Activated CD4-positive, alpha-beta T cell treated with anti-CD3 and anti-CD28 coated beads for 36 hours (primary cell): ENCODE measurements around the gene NUPR1. TPM values are rescaled to one million over a fixed set of nuclear protein-coding genes. Genes with fewer than 3 reads are reported as not detected.
"Not testable (repeated sequence)": the region's sequence is repeated elsewhere in the genome, so short reads cannot be mapped to it uniquely, and the experiment has no call there.

Source experiments
- ATAC-seq: fragments of 200-7000 bp; cut with Tn5 transposase; one replicate; pipeline ENCODE4 v1.10.0; 2021; ENCODE audit warnings: mild to moderate bottlenecking, moderate library complexity
- CTCF ChIA-PET: fragments of 350-600 bp; sonication (Branson Sonifier 250); formaldehyde crosslinking; loops from one replicate; lab custom pipeline; 2021; ENCODE audit warnings: antibody characterized with exemption; lab: Charles Lee
- POLR2A ChIA-PET: fragments of 350-600 bp; sonication (Branson Sonifier 250); formaldehyde crosslinking; loops from one replicate; lab custom pipeline; 2021; ENCODE audit warnings: antibody characterized with exemption, inconsistent platforms; lab: Charles Lee
- DNase-seq: peaks from one replicate; pipeline ENCODE4 v3.0.0-alpha.2; 2020
- H3K27ac Mint-ChIP-seq: one replicate; pipeline ENCODE4 v1.8.0; 2021; ENCODE audit warnings: mixed read lengths
- H3K27me3 Mint-ChIP-seq: one replicate; pipeline ENCODE4 v1.8.0; 2021; ENCODE audit warnings: mixed read lengths
- H3K36me3 Mint-ChIP-seq: one replicate; pipeline ENCODE4 v1.8.0; 2021; ENCODE audit warnings: low read depth, mixed read lengths
- H3K4me1 Mint-ChIP-seq: one replicate; pipeline ENCODE4 v1.8.0; 2021; ENCODE audit warnings: mixed read lengths
- H3K4me3 Mint-ChIP-seq: one replicate; pipeline ENCODE4 v1.8.0; 2021; ENCODE audit warnings: mild to moderate bottlenecking, moderate library complexity, mixed read lengths
- H3K9me3 Mint-ChIP-seq: one replicate; pipeline ENCODE4 v1.8.0; 2021; ENCODE audit warnings: low read depth, mixed read lengths
- intact Hi-C, 2 experiments: fragments of 100-400 bp; cut with DNase I in 1 of 2; cut with micrococcal nuclease in 1 of 2; formaldehyde crosslinking; loops; one replicate each; pipeline versions ENCODE4 v1.14.2 to v1.15.1; 2022 to 2024; cut with DNase I, micrococcal nuclease
- total RNA-seq, 2 experiments: library from RNA; stranded (reverse); gene quantifications; one replicate each; pipeline ENCODE4 v1.2.3, GENCODE V29; 2021

NUPR1 gene
- total RNA-seq, 2 experiments from 2014 or later, result not detected

DNA sequence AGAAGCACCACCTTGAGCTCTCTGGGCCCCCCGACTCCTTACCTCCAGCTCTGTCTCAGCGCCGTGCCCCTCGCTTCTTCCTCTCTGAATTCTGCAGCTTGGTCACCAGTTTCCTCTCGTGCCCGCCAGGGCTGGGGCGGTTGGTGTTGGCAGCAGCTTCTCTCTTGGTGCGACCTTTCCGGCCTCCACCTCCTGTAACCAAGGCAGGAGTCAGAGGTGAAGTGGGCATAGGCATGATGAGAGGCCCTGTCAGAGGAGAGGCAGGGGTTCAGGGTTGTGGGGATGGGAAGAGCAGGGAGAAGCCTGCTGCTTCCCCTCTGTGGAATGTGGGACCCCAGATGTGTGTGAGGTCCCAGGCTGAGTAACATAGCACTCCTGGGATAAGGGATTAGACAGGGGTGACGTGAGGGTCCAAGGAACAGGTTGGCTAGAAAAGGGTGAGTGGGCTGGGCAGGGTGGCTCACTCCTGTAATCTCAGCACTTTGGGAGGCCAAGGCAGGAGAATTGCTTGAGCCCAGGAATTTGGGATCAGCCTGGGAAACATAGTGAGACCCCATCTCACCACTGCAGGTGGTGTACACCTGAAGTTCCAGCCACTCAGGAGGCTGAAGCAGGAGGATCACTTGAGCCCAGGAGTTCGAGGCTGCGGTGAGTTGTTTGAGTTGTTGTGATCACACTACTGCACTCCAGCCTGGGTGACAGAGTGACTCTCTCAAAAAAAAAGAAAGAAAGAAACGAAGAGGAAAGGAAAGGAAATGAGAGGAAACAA lies 626 bp downstream of the NUPR1 start:
- no peak overlapping the region for H3K27ac Mint-ChIP-seq
- H3K9me3 Mint-ChIP-seq, result no peaks in the 10 kb centered on the region
- no peaks in the 10 kb centered on the region for H3K27me3 Mint-ChIP-seq
- DNase-seq (no peak), ATAC-seq (no peak)
- intact Hi-C loops, result loop anchor here in 1 of 2 experiments (2.0 kb wide), 1 partner anchor 15 kb away; no protein-coding TSS in a partner anchor
- POLR2A ChIA-PET, result interaction anchor here (0.6 kb wide), 1 partner anchor 362 kb away, joined by 4 read pairs; no protein-coding TSS in a partner anchor
- no peaks in the 10 kb centered on the region for H3K36me3 Mint-ChIP-seq
- no peak overlapping the region for H3K4me3 Mint-ChIP-seq
- H3K4me1 Mint-ChIP-seq, result peaks cover 30% of the 10 kb centered on the region
- CTCF ChIA-PET, result no interaction called here

DNA sequence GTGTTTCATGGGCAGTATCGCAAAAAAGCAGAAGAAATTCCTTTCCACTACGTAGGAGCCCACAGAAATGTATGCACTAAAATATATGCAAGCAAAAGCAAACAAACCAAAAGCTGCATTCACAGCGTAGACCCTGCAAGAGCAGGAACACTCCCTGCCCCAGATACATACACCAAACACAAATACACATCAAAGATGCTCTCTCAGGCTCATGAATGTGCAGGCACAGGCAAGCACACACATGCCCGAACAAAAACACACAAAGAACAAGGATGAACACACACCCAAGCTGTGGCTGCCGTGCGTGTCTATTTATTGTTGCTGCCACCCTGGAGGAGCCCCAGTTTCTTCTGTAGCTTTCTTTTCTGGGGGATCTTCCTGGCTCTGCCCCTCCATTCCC lies 1.7 kb downstream of the NUPR1 start:
- CTCF ChIA-PET, result interaction anchor here (0.6 kb wide), 1 partner anchor 28 kb away, joined by 4 read pairs; no protein-coding TSS in a partner anchor
- no peak overlapping the region for H3K4me3 Mint-ChIP-seq
- no peaks in the 10 kb centered on the region for H3K36me3 Mint-ChIP-seq
- POLR2A ChIA-PET, result interaction anchor here (0.6 kb wide), 1 partner anchor 45 kb away, joined by 4 read pairs; the partner anchor contains the start of gene CLN3
- H3K9me3 Mint-ChIP-seq, result no peaks in the 10 kb centered on the region
- ATAC-seq, result no peak
- peaks cover 26% of the 10 kb centered on the region for H3K4me1 Mint-ChIP-seq
- no peaks in the 10 kb centered on the region for H3K27me3 Mint-ChIP-seq
- no peak overlapping the region for H3K27ac Mint-ChIP-seq
- DNase-seq, result no peak
- intact Hi-C loops, result no loop called here

GRCh38 chr16:28534542-28535373 lies 4.0 kb downstream of the NUPR1 start:
- POLR2A ChIA-PET, result interaction anchor here (0.6 to 0.8 kb wide), 2 partner anchors 9 to 87 kb away, joined by 3 read pairs; no protein-coding TSS in a partner anchor

GRCh38 chr16:28532940-28533647 lies 5.7 kb downstream of the NUPR1 start:
- H3K36me3 Mint-ChIP-seq, result no peaks in the 10 kb centered on the region

More at GRCh38 chr16:28534542-28535373, 4.0 kb downstream of the NUPR1 start:
- ATAC-seq, result peak; percentile 12
- no peaks in the 10 kb centered on the region for H3K36me3 Mint-ChIP-seq
- no peak for DNase-seq
- H3K4me3 Mint-ChIP-seq, result no peak overlapping the region
- H3K4me1 Mint-ChIP-seq, result peaks cover 29% of the 10 kb centered on the region
- H3K27ac Mint-ChIP-seq, result peak overlapping the region; percentile 14
- CTCF ChIA-PET, result interaction anchor here (1.5 kb wide), 1 partner anchor 13 kb away, joined by 4 read pairs; no protein-coding TSS in a partner anchor
- no peaks in the 10 kb centered on the region for H3K9me3 Mint-ChIP-seq
- intact Hi-C loops, result no loop called here
- no peaks in the 10 kb centered on the region for H3K27me3 Mint-ChIP-seq

DNA sequence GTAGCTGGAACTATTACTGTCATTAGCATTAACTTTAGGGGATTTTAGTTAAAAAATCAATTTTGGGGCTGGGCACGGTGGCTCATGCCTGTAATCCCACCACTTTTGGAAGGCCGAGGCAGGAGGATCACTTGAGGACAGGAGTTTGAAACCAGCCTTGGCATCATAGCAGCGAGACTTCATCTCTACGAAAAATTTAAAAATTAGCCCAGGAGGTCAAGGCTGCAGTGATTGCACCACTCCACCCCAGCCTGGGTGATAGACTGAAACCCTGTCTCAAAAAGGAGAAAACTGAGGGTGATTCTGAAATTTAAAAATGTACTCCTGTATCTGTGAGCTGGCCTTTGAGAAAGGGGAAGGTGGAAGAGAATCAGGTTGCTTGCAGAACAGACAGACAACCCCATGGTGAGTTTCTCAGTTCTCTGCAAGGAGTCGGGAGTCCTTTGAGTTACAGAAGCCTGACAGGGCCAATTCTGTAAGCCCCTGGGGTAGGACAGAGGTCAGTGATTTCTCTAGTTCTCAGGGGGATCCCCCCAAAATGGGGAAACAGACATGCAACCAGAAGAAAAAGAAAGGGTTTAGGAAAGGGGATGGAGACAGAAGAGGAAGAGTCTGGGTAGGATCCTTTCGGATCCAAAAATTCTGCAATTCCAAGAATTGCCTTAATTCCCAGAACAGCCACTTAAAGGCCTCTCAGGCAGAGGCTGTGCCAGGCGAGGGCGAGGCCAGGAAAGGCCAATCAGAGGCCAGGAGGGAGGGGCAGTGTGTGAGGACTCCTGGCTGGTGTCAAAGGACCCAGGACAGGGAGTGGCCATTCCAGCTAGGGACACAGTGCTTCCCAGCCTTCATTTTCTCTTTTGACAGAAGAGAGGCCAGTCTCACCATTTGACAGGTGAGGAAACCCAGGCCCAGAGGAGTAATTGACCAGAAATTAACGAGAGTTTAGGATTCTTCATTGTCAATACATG lies 6.7 kb downstream of the NUPR1 start:
- CTCF ChIA-PET, result interaction anchor here (0.6 kb wide), 1 partner anchor 92 kb away, joined by 5 read pairs; no protein-coding TSS in a partner anchor
- no peaks in the 10 kb centered on the region for H3K9me3 Mint-ChIP-seq

More at GRCh38 chr16:28532940-28533647, 5.7 kb downstream of the NUPR1 start:
- POLR2A ChIA-PET, result no interaction called here
- intact Hi-C loops, result no loop called here
- ATAC-seq (no peak), DNase-seq (no peak)
- Mint-ChIP-seq H3K9me3 (no peaks in the 10 kb centered on the region), H3K27ac (peak overlapping the region; percentile 13), H3K4me3 (no peak overlapping the region), H3K27me3 (no peaks in the 10 kb centered on the region), H3K4me1 (peaks cover 29% of the 10 kb centered on the region)
- CTCF ChIA-PET, result interaction anchor here (0.5 kb wide), 1 partner anchor 337 kb away, joined by 3 read pairs; no protein-coding TSS in a partner anchor

DNA sequence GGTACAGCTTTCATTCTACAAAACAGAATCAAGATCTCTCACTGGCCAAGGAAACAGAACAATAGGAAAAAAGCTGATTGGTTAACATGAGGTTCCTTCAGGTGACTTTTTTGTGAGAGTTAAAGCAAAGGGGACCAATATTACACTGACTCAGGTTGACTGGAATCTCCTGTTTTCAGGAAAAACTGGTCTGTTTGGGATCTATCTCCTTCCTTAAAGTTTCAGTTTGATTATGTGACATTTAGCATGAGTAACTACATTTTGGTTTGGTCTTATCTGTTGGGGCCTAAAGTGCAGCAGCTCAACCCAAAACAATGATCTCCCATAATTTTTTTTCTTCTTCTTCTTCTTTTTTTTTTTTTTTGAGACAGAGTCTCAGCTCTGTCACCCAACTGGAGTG lies 9.7 kb downstream of the NUPR1 start:
- CTCF ChIA-PET, result interaction anchor here (0.6 kb wide), 1 partner anchor 292 kb away, joined by 3 read pairs; no protein-coding TSS in a partner anchor
- POLR2A ChIA-PET, result interaction anchor here (0.7 kb wide), 1 partner anchor 66 kb away, joined by 3 read pairs; no protein-coding TSS in a partner anchor
- Mint-ChIP-seq H3K27me3 (no peaks in the 10 kb centered on the region), H3K36me3 (no peaks in the 10 kb centered on the region), H3K4me3 (no peak overlapping the region), H3K27ac (no peak overlapping the region), H3K4me1 (peaks cover 15% of the 10 kb centered on the region), H3K9me3 (no peaks in the 10 kb centered on the region)
- DNase-seq, result no peak
- ATAC-seq, result no peak
- intact Hi-C loops, result no loop called here

More for the DNA sequence above, 6.7 kb downstream of the NUPR1 start:
- intact Hi-C loops, result no loop called here
- Mint-ChIP-seq H3K4me3 (no peak overlapping the region), H3K4me1 (peaks cover 28% of the 10 kb centered on the region), H3K27ac (no peak overlapping the region), H3K27me3 (no peaks in the 10 kb centered on the region), H3K36me3 (no peaks in the 10 kb centered on the region)
- POLR2A ChIA-PET, result no interaction called here
- ATAC-seq (no peak), DNase-seq (no peak)

DNA sequence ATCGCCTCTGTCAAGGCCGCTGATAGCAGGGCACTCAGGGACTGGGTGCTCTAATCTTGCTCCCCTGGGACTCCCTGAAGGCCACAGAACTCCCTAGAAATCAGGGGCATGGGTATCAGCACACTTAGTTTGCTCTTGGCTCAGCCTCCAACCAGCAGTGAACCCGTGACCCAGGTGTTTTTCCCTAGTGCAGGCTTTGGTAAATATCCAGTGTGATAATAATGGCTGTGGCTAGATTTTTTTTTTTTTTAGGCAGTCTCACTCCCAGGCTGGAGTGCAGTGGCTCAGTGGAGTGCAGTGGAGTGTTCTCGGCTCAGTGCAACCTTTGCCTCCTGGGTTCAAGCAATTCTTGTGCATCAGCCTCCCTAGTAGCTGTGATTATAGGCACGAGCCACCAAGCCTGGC lies 10.3 kb downstream of the NUPR1 start:
- DNase-seq, result no peak
- H3K27me3 Mint-ChIP-seq, result no peaks in the 10 kb centered on the region
- peaks cover 10% of the 10 kb centered on the region for H3K4me1 Mint-ChIP-seq
- POLR2A ChIA-PET, result interaction anchor here (0.7 kb wide), 1 partner anchor 67 kb away, joined by 3 read pairs; no protein-coding TSS in a partner anchor
- no peak overlapping the region for H3K27ac Mint-ChIP-seq
- H3K9me3 Mint-ChIP-seq, result no peaks in the 10 kb centered on the region
- ATAC-seq, result no peak
- no peaks in the 10 kb centered on the region for H3K36me3 Mint-ChIP-seq
- no peak overlapping the region for H3K4me3 Mint-ChIP-seq
- CTCF ChIA-PET, result interaction anchor here (0.6 kb wide), 1 partner anchor 291 kb away, joined by 3 read pairs; no protein-coding TSS in a partner anchor
- intact Hi-C loops, result no loop called here

DNA sequence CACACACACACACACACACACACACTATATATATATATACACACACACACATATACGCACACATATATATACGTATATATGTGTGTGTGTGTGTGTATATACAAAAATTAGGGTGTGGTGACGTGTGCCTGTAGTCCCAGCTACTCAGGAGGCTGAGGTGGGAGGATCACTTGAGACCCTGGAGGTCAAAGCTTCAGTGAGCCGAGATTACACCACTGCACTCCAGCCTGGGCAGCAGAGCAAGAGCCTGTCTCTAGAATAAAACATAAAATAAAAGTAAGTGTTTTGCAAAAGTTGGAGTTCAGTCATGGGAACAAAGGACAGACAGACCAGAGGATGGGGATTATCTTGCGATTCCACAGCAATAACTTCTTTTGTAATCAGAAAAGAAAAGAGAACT lies 10.8 kb downstream of the NUPR1 start:
- no peak overlapping the region for H3K4me3 Mint-ChIP-seq
- CTCF ChIA-PET, result no interaction called here
- H3K9me3 Mint-ChIP-seq, result no peaks in the 10 kb centered on the region
- no peak for ATAC-seq
- H3K4me1 Mint-ChIP-seq, result peaks cover 10% of the 10 kb centered on the region
- H3K27ac Mint-ChIP-seq, result no peak overlapping the region
- no peaks in the 10 kb centered on the region for H3K36me3 Mint-ChIP-seq
- POLR2A ChIA-PET, result no interaction called here
- intact Hi-C loops, result no loop called here
- DNase-seq, result no peak
- no peaks in the 10 kb centered on the region for H3K27me3 Mint-ChIP-seq

DNA sequence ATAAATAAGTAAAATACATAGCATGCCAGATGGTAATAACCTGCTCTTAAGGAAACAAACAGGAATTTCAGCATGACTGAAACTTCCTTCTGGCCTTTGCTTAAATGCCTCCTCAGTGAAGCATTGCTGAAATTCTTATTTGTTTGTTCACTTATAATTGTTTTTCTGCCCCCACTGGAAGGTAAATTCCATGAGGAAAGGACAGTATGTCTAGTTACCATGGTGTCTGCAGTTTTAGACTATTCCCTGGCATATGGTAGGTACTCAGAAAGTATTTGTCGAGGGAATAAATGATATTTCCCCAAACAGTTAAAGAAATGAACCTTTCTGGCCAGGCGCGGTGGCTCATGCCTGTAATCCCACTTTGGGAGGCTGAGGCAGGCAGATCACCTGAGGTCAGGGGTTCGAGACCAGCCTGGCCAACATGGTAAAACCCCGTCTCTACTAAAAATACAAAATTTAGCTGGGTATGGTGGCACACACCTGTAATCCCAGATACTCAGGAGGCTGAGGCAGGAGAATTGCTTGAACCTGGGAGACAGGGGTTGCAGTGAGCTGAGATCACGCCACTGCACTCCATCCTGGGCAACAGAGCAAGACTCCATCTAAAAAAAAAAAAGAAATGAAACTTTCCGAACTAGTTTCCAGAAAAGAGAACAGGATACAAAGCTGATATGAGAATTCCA lies 11.5 kb downstream of the NUPR1 start:
- CTCF ChIA-PET, H3K4me3 Mint-ChIP-seq, ATAC-seq, DNase-seq, H3K27me3 Mint-ChIP-seq, POLR2A ChIA-PET, H3K4me1 Mint-ChIP-seq, H3K27ac Mint-ChIP-seq, intact Hi-C loops, H3K36me3 Mint-ChIP-seq, H3K9me3 Mint-ChIP-seq: not testable (repeated sequence)
